Stimulated activated CD8-positive, alpha-beta memory T cell treated with anti-CD3 and anti-CD28 coated beads, Interleukin-2, amount 100 ng/mL, for 1 hour (primary cell): ENCODE results near the gene RIPPLY1.

ENCODE experiments used
- DNase-seq, 2 donors: peaks; one replicate each; pipeline ENCODE4 v3.0.0-alpha.2; 2020; ENCODE audit warnings: low read depth in 2 of 2

The RIPPLY1 gene, protein sequence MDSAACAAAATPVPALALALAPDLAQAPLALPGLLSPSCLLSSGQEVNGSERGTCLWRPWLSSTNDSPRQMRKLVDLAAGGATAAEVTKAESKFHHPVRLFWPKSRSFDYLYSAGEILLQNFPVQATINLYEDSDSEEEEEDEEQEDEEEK

DNA sequence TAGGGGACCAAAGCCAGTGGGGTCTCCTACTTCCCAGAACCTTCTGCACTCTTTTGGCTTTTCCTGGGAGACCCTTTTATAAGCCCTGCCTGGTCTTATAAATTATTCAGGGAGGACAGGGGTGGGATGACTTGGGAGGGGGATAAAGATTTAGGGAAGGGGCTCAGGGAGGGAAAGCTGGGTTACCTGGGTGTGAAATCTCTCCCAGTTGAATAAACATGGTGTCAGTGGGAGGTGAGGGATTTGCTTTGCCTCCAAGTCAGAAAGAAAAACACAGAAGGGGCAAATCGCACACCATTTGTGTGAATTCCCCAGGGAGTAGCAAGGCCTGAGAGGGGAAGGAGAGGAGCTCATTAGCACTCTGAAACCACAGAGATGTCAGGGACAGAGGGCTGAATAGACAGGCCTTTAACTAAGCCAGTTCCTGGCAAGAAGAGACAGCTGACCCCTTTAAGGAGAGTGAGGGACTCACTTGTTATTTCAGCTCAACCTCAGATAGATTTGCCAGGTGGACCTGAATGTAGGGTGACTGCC, at the start of gene RIPPLY1:
RIPPLY1 (minus strand) TSS at position 51 of the 534 bp plus-strand sequence. CDS start 54 bp downstream, outside the sequence.
- DNase-seq: no peak

DNA sequence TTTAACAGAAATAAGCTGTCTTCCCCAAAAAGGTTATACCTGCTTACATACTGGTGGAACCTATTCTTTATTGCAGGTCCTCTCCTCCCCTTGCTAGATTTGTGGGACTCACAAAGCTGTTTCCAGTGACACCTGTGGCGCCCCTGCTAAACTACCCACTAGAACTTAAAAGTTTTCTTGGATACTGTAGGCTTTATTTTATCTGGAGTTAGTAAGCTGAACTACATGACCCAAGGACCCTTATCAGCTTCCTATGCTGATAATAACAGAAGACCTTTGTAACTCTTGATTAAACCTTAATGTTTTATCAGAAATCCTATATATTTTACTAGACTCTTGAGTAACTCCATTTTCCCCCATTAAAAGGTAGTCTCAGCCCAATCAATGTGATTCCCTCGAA, 49.4 kb upstream of the RIPPLY1 start:
- no peak for DNase-seq

- DNase-seq: no peak
Measured at GRCh38 chrX:106952089-106952488, 48.9 kb upstream of the RIPPLY1 start.

GRCh38 chrX:106951230-106951629, 48.1 kb upstream of the RIPPLY1 start:
- DNase-seq: no peak

GRCh38 chrX:106950381-106950780, 47.2 kb upstream of the RIPPLY1 start:
- no peak for DNase-seq

- DNase-seq: no peak
Measured at GRCh38 chrX:106949366-106949765, 46.2 kb upstream of the RIPPLY1 start.

DNA sequence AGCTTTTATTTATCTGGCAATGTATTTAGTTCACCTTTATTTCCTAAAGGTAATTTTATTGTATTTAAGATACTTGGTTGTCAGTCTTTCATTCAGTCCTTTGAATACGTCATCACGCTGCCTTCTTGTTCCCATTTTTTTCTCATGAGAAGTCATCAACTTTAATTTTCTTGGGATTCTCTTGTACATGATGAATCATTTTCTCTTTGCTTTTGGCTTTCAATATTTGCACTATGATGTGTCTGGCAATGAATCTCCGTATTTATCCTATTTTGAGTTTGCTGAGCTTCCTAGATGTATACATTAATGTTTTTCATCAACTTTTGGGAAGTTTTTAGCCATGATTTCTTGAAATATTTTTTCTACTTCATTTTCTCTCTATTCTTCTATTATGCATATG, 45.5 kb upstream of the RIPPLY1 start:
- DNase-seq: no peak

DNA sequence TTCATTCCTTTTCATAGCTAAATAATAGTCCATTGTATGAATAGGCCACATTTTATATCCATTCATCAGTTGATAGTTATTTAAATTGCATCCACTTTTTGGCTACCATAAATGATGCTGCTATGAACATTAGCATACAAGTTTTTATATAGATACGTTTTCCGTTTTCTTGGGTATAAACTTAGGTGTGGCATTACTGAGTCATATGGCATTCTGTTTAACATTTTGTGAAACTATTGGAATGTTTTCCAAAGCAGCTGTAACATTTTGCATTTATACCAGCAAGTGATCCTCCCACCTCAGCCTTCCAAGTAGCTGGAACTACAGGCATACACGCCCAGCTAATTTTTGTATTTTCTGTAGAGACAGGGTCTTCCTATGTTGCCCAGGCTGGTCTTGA, 43.3 kb upstream of the RIPPLY1 start:
- no peak for DNase-seq

- no peak for DNase-seq
Measured at GRCh38 chrX:106940068-106940467, 36.9 kb upstream of the RIPPLY1 start.

DNA sequence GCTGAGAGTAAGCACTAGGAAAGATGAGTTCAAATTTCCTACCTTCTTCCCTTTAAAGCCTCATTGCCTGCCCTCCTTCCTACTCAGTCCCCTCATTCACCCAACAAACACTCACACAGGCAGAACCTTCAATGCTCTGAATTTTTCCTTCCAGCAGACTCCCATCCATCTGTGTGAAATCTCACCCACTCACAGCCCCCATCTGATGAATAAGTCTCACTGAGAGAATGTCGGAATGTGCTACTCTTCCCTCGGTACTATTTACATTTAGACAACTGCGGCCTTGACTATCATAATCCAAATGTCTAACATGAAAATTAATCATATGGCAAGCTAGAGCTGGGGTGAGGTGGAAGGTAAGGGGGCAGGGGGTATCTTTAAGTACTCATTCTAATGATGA, 36.4 kb upstream of the RIPPLY1 start:
- no peak for DNase-seq

- DNase-seq: no peak
Measured at GRCh38 chrX:106936246-106936645, 33.1 kb upstream of the RIPPLY1 start.

GRCh38 chrX:106935175-106935574, 32.0 kb upstream of the RIPPLY1 start:
- no peak for DNase-seq

DNA sequence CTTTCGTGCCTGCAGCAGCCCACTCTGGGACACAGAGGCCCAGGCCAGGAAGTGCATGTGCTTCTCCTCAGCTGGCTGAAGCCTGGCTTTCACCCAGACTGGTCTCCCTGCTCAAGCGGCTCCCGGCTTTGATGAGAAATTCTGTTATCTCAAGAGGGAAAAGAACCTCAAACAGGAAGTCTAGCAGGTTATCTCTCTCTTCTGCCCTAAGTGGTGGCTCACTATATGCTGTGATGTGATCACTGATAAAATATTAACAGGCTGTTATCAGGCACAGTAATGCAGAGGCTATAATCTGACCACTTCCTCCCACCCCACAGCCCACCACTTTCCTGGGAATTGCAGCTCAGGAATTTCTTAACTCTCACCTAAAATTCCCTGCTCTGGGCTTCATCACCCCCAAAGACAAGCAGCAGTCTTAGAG, 30.4 kb upstream of the RIPPLY1 start:
- DNase-seq: no peak

DNA sequence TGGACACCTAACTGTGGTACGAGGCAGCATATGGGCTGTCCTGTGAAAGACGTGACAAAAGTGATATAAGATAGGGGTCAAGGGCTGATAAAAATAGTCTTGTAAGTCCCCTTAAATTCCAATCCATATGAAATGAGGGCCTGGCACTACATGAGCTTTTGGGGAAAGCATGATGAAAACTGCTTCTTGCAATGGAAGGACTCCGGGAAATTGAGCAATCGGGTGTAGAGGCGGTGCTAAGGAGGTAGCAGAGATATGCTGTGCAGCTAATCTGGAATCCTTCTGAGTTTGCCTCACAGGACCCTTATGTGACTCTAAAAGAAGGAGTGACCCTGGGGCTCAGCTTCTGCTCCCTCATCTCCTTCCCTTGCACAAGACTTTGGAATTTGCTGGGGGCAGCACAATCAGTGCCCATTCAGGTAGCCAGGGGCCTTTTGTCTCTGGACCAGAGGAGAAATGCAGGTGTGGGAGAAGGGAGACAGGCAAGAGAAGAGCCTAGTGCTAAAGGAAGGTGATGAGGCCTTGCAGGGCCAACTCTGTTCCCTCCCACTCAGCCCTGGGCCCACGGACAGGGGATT, 29.9 kb upstream of the RIPPLY1 start:
- no peak for DNase-seq

GRCh38 chrX:106932492-106932923, 29.4 kb upstream of the RIPPLY1 start:
- DNase-seq: no peak

- DNase-seq: no peak
Measured at GRCh38 chrX:106931831-106932491, 28.8 kb upstream of the RIPPLY1 start.

DNA sequence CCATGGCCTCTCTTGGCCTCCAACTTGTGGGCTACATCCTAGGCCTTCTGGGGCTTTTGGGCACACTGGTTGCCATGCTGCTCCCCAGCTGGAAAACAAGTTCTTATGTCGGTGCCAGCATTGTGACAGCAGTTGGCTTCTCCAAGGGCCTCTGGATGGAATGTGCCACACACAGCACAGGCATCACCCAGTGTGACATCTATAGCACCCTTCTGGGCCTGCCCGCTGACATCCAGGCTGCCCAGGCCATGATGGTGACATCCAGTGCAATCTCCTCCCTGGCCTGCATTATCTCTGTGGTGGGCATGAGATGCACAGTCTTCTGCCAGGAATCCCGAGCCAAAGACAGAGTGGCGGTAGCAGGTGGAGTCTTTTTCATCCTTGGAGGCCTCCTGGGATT, 25.1 kb upstream of the RIPPLY1 start:
- DNase-seq: no peak

DNA sequence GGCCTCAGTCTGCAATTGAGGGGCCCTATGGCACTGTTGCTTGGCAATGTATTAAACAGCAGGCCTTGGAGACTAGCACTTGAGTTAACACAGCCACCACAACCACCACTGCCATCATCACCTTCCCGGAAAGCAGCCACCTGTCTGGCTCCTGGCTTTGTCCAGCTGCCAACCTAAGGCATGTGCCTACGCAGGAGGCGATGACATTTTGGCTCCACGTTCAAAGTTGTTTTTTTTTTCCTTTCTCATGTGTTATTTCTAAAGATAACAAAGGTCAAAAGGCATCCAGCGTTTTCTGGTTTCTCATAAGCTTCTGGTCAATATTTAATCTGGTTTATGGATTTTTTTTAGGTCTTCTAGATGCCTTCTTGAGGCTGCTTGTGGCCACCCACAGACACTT, 24.6 kb upstream of the RIPPLY1 start:
- no peak for DNase-seq

DNA sequence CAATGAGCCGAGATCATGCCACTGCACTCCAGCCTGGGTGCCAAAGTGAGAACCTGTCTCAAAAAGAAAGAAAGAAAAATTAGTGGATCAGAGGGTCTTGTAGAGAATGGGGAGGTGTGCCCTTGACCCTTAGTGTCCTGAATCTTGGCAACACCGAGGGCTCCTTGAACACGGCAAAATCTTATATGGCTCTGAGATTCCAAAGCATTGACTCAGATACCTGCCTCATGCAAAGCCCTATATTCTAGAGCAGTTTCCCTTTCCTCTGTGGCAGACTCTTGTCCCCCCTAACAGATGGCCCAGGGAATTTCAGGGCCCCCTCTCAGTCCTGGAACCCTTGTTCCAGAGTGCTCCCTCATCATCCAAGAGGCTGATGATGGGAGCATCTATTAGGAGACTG, 23.9 kb upstream of the RIPPLY1 start:
- no peak for DNase-seq

GRCh38 chrX:106921637-106922036, 18.5 kb upstream of the RIPPLY1 start:
- DNase-seq: no peak

DNA sequence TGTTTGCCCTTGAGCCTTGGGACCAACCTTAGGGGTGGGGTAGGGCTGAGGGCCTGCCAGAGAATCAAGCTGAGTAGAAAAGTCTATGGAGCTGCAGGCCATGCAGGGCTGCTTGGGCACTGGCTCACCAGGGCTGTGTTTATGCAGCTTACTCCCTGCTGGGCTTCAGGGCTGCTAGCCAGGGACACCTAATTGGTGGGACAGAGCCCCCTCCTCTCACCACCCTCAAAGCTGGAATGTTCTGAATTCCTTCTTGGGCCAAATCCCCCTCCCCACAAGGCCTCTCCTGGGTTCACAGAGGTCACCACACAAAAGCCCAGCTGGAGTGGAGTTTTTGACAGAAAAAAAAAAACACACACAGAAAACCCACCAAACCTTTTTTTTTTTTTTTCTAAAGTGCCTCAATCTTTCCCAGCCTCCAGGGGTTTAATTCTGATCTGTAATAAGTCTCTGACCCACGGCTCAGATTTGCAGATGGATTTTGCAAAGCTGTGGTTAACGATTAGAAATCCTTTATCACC, 16.9 kb upstream of the RIPPLY1 start, which contains the start of gene CLDN2:
CLDN2 (plus strand) TSS at position 471 of the 521 bp plus-strand sequence. CDS start 7,827 bp downstream, outside the sequence.
- no peak for DNase-seq

GRCh38 chrX:106917830-106918500, 14.8 kb upstream of the RIPPLY1 start:
- DNase-seq: no peak
